GM18498 (cell line): ENCODE data around the gene COL4A2.

Source experiments
- ATAC-seq: cut with Tn5 transposase; IDR thresholded peaks from one replicate; pipeline ENCODE4 v1.9.1; 2021; ENCODE audit warnings: mild to moderate bottlenecking, moderate library complexity; ENCODE audit not compliant: unreplicated experiment

COL4A2 gene

GRCh38 chr13:110272227-110272626 is 34.9 kb upstream of the COL4A2 start:
- no peak for ATAC-seq

DNA sequence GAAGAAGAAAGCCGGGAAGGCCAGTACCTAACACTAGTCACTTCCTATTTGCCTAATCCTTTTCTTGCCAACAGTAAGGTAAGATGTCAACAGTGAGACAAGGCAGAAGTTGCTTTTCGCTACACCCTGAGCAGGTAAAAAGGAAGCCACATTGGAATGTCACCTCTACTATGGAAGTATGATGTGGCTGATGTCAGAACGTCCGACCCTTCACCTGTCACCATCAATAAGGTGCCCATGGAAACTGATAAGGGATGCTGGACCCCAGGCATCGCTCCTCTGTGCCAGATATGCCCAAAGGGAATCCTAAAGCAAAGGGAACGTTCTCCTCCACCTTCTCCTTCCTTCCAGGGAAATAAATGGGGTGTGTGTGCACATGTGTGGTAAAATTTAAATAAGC is 34.4 kb upstream of the COL4A2 start:
- no peak for ATAC-seq

DNA sequence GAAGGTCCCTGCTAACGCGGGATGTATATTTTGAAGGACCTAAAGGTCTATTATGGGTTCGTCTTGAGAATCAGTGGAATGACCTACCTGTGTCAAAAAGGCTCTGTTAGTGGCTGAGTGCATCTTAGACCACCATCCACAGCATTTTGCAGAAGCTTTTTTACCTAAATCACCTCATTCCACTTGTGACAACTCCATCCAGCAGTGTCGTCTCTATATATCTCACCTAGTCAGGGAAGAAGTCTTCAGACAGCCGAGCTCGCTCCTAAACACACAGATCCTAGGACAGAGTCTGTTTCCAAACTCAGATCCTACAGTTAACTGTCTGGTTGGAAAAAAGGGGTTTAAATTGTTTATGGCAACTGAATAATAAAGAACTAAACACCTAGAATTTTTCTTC is 33.8 kb upstream of the COL4A2 start:
- no peak for ATAC-seq

DNA sequence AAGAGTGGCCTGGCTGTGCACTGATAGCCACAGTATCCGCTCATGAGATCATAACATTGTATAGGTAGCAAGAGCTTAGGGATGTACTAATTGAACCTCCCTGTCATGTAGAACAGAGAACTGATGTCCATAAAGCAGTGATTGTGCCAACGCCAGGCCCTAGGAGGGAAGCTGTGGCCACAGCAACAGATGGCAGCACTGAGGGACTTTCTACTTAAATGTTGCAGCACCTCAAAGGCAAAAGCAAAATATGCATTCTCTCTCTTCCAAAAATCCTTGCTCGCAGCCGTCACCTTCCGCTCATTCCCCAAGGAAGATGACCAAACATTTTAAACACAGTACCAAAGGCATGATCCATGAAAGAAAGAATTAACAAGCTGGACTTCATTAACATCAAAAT is 32.4 kb upstream of the COL4A2 start:
- ATAC-seq = no peak

DNA sequence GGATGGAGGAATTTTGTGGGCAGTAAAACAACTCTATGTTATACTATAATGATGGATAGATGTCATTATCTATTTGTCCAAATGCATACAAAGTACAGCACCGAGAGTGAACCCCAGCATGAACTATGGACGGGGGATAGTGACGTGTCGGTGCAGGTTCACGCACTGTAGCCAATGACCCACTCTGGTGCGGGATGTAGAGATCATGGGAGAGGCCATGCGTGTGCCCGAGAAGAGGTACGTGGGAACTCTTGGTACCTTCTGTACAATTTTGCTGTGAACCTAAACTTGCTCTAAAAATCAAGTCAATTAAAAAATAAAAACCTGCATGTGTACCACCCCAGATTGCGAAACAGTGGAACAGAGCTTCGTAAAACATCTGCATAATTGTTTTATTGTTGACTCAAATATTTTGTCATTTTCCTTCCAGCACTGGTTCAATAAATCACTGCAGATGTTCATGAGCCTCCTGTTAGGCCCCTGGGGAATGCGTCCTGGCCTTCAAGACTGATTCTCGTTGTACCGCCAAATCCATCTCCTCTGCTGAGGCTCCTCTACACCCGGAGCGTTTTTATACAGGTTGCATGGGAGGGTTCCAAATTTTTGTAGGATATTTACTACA is 31.0 kb upstream of the COL4A2 start:
- ATAC-seq = no peak

DNA sequence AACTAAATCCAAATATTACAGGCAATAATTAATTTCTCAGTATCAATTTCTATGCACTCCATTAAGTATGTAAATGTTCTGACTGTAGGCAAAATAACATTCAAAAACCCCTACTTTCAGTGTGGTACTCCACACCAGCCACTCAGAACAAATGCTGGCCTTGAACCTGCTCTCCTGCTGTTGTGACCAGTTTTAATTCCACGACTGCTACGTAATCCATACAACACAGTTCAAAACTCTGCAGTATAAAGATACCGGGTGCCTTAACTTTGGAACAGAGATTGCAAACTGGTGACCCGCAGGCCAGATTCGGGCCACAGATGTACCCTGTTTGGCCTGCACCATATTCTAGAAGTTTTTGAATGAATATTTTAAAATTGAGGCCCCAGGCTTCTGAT is 30.5 kb upstream of the COL4A2 start:
- no peak for ATAC-seq

- ATAC-seq = no peak
Measured at GRCh38 chr13:110277357-110277975, 29.6 kb upstream of the COL4A2 start.

- no peak for ATAC-seq
Measured at GRCh38 chr13:110278859-110279258, 28.2 kb upstream of the COL4A2 start.

DNA sequence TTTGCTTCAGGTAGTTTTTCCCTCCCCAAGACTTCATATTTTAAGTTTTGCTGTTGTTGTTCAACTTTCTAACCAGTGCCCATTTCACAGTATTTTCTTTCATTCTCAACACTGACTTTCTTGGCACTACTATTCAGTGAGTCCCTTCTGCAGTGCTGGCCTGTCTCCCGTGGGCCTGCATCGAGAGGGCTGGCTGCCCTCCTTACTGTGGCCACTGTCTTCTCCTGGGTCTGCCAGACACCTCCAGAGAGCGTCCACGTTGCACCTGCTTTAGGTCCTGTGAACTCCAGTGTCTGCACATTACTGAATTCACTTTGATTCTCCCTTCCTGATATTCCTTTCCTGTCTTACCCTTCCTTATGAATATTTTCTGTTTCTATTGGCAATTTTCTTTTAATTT is 27.4 kb upstream of the COL4A2 start:
- ATAC-seq = no peak

GRCh38 chr13:110280231-110280813 is 26.8 kb upstream of the COL4A2 start:
- no peak for ATAC-seq

DNA sequence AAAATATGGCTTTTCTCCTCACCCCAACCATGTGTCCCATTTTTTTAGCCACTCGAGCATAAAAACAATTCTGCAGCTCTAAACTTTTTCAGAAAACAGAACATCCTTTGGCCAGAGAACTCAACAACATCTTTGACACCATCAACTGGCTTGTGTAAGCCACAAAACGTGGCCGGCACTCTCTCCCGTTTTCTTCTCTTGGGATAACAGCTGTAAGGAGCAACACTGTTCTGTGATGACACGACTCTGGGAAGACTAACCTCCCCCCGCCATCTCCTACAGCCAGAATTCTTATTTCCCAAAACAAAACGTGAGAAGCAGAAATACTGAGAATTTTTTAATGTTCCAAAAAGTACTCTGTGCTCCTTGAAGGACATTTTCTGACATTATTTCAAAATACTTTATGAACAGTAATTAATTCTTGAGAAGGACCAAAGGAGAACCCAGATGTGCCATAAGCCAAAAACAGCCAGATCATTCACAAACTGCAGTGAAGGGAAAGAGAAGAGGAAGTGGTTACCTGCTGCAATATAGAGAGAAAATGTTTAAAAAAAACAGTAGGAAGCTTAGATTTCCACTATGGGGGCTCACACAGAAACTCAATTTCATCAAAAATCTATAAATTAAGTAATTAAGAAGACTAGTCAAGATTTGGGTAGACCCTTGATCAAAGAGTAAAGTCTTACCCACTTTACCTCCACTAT is 25.9 kb upstream of the COL4A2 start:
- no peak for ATAC-seq

GRCh38 chr13:110281736-110282135 is 25.3 kb upstream of the COL4A2 start:
- no peak for ATAC-seq

DNA sequence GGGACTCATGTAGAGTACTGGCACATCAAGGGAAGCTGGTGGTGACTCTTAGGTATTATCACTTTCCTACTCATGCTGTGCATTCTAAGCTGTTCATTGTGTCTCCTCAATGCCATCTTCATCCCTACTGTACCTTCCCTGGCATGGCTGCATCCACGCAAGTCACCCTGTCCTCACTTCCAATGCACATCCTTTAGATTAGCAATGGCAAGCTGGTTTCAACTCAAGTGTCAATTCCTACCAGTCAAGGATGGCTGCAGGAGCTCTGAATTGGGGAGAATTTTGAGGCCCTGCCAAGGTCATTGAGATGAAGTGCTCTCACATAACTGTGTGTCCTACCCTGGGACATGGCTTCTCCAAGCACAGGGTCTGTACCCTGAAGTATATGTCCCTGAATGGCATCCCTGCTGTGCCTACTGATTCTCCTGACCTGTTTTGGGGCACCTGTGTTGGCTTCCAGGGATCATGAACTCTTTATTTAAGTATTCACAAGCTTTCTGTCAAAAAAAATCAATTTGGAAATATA is 24.7 kb upstream of the COL4A2 start:
- ATAC-seq = no peak

DNA sequence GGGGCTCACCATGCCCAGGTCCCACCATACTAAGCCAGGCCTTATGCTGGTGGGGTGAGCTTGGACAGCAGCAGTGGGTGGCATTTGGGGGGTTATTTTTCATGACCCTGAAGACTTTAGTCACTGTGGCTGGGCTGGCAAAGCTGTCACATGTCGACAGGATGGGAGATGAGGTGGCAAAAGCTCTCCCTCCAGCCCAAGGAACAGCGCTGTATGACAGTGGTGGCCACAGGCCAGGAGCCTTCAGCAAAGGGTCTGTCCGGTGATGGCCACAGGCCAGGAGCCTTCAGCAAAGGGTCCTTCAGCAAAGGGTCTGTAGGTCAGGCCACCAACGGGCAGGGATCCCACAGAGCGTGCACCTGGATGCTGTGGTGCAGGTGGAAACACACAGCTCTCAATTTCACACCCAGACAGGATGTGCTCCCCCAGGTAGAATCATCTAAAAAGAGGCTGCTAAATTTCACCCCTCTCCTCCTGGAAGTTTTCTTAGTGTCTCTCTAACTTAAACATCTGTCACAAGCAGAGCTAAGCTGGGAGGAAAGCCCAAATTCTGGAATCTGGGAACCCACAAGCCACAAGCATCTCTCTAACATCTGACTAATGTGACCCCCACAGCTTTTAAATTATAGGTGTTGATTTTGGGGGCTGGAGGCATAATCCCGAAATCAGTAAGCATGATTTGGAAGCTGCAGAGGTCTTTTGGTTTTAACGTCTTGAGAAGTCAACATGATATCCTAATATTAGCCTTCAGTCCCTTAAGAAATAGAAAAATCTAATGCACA is 23.2 kb upstream of the COL4A2 start:
- no peak for ATAC-seq

DNA sequence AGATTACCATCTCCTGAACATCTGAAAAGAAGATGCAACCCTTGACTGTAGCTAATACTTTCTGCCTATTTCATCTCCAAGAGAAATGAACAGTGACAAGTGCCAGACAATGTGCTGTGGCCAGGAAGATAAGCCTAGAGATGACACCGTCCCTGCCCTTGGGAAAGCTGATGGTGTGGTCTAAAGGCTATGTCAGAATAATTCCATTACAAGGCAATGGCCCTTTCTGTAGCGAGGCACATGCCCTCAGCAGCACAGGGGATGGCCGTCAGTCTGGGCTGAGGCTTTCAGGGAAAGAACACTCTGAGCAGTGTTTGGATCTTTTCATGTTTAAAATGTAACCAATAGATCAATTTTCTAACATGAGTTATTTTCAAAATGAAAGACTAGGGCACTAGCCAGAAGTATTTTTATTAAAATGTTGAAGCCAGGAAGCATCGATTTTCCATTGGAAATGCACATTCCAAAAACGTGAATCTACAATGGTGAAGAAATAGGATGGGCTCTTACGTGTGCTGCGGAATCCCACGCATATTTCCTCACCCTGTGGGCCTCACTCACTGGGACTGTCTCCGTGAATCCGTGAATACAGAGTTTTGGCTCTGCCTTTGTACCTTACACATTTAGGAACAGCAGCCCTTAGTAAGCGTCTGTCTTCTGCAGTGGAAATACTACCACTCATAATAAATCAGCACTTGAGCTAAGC is 22.2 kb upstream of the COL4A2 start:
- ATAC-seq = no peak

DNA sequence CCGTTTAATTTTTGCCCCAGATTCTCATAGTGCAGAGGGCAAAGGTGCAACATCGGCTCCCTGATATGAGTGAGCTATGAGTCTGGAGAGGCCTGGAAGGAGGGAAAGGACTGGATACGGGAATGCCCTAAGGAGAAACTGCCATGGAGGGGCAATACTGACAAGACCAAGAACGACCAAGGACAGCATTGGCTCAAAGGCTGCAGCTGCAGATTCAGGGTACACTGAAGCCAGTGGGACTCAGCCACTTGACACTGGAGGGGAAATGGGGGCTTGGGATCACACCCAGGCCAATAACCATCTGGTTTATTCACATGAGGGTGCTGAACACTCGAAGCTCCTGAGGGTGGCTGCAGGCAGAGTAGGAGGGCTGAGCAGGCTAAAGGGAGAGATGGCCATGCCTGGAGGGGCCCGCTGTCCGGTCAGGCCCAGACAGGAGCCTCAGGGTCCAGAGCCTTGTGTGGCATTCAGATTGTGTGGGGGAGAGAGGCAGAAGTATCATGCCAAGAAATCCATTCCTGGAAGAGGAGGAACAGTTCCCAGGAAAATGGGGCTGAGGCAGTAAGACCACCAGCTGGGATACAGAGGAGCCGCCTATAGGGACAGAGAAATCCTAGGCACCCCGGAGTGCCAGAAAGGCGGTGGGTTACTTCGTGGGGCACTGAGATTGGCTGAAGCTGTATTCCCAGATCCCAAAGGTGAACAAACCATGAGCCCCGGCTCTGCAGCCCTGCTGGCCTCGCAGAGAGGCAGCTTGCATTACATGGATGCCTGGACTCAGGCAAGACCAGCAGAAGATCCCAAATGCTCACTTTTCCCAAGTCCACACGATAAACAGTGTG is 20.9 kb upstream of the COL4A2 start:
- ATAC-seq = no peak

DNA sequence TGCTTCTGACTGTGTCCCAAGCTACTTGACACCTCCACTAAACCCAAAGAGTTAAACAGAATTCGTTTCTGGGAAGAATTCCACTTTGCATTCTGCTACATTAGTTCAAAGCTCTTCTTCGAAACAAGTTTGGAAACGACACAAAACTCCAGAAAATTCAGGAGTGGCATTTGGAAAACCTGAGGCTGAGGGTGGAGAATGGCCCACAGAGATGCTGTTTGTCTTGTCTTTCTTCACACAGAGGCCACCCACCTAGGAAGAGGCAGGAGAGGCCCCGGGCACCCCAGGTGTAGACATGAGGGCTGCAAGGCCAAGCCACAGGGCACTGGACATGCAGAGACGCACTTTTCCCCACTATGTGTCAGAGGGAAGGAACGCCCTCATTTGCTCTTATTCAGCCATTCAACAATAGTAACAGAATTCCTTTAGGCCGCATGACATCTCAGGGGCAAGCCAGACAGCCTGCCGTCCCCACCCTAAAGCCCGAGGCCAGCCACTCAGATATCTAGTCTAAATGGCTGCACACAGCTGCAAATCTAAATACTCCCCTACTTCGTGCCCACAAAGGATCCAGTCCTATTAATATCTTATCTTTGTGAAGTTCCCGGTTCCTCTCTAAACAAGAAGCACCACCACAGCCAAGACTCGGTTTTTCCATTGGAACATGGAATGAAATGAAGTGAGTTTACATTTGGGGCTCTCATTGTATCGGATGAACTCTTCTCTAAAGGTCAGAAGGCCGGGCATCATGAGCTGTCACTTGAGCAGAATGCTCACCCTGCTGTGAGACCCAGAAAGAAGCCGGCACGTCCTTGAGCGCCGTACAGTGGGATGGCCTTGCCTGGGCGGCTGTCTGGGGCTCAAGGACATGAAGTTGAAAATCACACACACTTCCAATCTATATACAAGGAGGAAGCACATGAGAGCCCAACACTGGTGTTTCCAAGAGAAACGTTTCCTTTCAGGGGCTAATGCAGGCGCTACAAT is 20.0 kb upstream of the COL4A2 start:
- no peak for ATAC-seq

- ATAC-seq = no peak
Measured at GRCh38 chr13:110289174-110289573, 17.9 kb upstream of the COL4A2 start.
